Cardiac fibroblast (primary cell): ENCODE measurements around the gene MED15.

Experiments used
- DNase-seq, 2 donors: peaks; one replicate each; pipeline versions ENCODE4 v3.0.0 to v3.0.0-alpha.2; 2010; ENCODE audit warnings: low read depth in 2 of 2
- H3K4me3 ChIP-seq, 2 donors: replicated peaks in 1 of 2; 1 replicate in 1 of 2; 2 replicates in 1 of 2; pipeline ENCODE4 v1.5.1; 2011; ENCODE audit warnings: low read depth in 2 of 2, low read length in 2 of 2, mild to moderate bottlenecking in 2 of 2, moderate library complexity in 1 of 2
- CTCF ChIP-seq: IDR thresholded peaks from one replicate; pipeline ENCODE4 v1.5.1; 2011; ENCODE audit warnings: low read depth, mild to moderate bottlenecking, low read length, inconsistent platforms

MED15 gene

GRCh38 chr22:20567993-20568417 lies 60.6 kb downstream of the MED15 start:
- peak; percentile 58 to 65 for DNase-seq

GRCh38 chr22:20568502-20569058 lies 61.2 kb downstream of the MED15 start:
- H3K4me3 ChIP-seq: no peak overlapping the region
- no peak for DNase-seq
- no peak for TF ChIP-seq CTCF

More at GRCh38 chr22:20567993-20568417, 60.6 kb downstream of the MED15 start:
- peak; percentile 55 for TF ChIP-seq CTCF
- no peak overlapping the region for H3K4me3 ChIP-seq

GRCh38 chr22:20569059-20570058 lies 61.9 kb downstream of the MED15 start:
- no peak overlapping the region for H3K4me3 ChIP-seq
- peak; percentile 95 to 97 for DNase-seq
- TF ChIP-seq CTCF: no peak

- no peak for DNase-seq
- TF ChIP-seq CTCF: no peak
- no peak overlapping the region for H3K4me3 ChIP-seq
Measured at GRCh38 chr22:20571078-20571503, 63.7 kb downstream of the MED15 start.

GRCh38 chr22:20571531-20572007 lies 64.2 kb downstream of the MED15 start:
- H3K4me3 ChIP-seq: no peak overlapping the region
- peak; percentile 84 for TF ChIP-seq CTCF
- peak; percentile 49 to 53 for DNase-seq

GRCh38 chr22:20572132-20572802 lies 64.9 kb downstream of the MED15 start:
- no peak for DNase-seq
- TF ChIP-seq CTCF: no peak
- no peak overlapping the region for H3K4me3 ChIP-seq
